Activated naive CD4-positive, alpha-beta T cell treated with anti-CD3 and anti-CD28 coated beads, Interleukin-2, amount 10 ng/mL, durations not matched to agents 7 days and 5 days (primary cell): ENCODE data around the gene ADAM17.

Experiments used
- CTCF ChIA-PET: fragments of 350-600 bp; sonication (Branson Sonifier 250); formaldehyde crosslinking; loops from one replicate; lab custom pipeline; 2021; ENCODE audit warnings: antibody characterized with exemption; lab: Charles Lee
- DNase-seq: peaks from one replicate; pipeline ENCODE4 v3.0.0-alpha.2; 2020
- H3K27ac Mint-ChIP-seq: one replicate; pipeline ENCODE4 v1.8.0; 2021; ENCODE audit warnings: mild to moderate bottlenecking, moderate library complexity, mixed read lengths
- H3K27me3 Mint-ChIP-seq: one replicate; pipeline ENCODE4 v1.8.0; 2021; ENCODE audit warnings: mild to moderate bottlenecking, mixed read lengths
- H3K36me3 Mint-ChIP-seq: one replicate; pipeline ENCODE4 v1.8.0; 2021; ENCODE audit warnings: mixed read lengths
- H3K4me1 Mint-ChIP-seq: one replicate; pipeline ENCODE4 v1.8.0; 2021; ENCODE audit warnings: mixed read lengths
- H3K4me3 Mint-ChIP-seq: one replicate; pipeline ENCODE4 v1.8.0; 2021; ENCODE audit warnings: mild to moderate bottlenecking, moderate library complexity, mixed read lengths
- H3K9me3 Mint-ChIP-seq: one replicate; pipeline ENCODE4 v1.8.0; 2021; ENCODE audit warnings: mixed read lengths

Gene ADAM17

GRCh38 chr2:9462886-9463697 lies 92.5 kb downstream of the ADAM17 start:
- H3K27ac Mint-ChIP-seq = no peak overlapping the region
- H3K36me3 Mint-ChIP-seq = peaks cover 36% of the 10 kb centered on the region
- H3K4me1 Mint-ChIP-seq = no peaks in the 10 kb centered on the region
- H3K27me3 Mint-ChIP-seq = no peaks in the 10 kb centered on the region
- no peak for DNase-seq
- H3K4me3 Mint-ChIP-seq = no peak overlapping the region
- CTCF ChIA-PET = no interaction called here
- H3K9me3 Mint-ChIP-seq = no peaks in the 10 kb centered on the region

- H3K27ac Mint-ChIP-seq = no peak overlapping the region
- no peaks in the 10 kb centered on the region for H3K27me3 Mint-ChIP-seq
- CTCF ChIA-PET = no interaction called here
- H3K36me3 Mint-ChIP-seq = peaks cover 32% of the 10 kb centered on the region
- DNase-seq = no peak
- no peaks in the 10 kb centered on the region for H3K9me3 Mint-ChIP-seq
- no peaks in the 10 kb centered on the region for H3K4me1 Mint-ChIP-seq
- H3K4me3 Mint-ChIP-seq = no peak overlapping the region
Observed at GRCh38 chr2:9462313-9462712, 93.3 kb downstream of the ADAM17 start.

- Mint-ChIP-seq H3K9me3 (no peaks in the 10 kb centered on the region), H3K27ac (no peak overlapping the region), H3K4me1 (no peaks in the 10 kb centered on the region), H3K27me3 (no peaks in the 10 kb centered on the region), H3K4me3 (no peak overlapping the region), H3K36me3 (peaks cover 30% of the 10 kb centered on the region)
- CTCF ChIA-PET = no interaction called here
- no peak for DNase-seq
Observed at GRCh38 chr2:9461079-9461478, 94.6 kb downstream of the ADAM17 start.

GRCh38 chr2:9460441-9461017 lies 95.1 kb downstream of the ADAM17 start:
- CTCF ChIA-PET = no interaction called here
- Mint-ChIP-seq H3K27me3 (no peaks in the 10 kb centered on the region), H3K27ac (no peak overlapping the region), H3K4me3 (no peak overlapping the region), H3K4me1 (no peaks in the 10 kb centered on the region), H3K9me3 (no peaks in the 10 kb centered on the region), H3K36me3 (peaks cover 25% of the 10 kb centered on the region)
- no peak for DNase-seq

- Mint-ChIP-seq H3K4me3 (no peak overlapping the region), H3K27ac (no peak overlapping the region)
Observed at GRCh38 chr2:9451231-9451630, 104.4 kb downstream of the ADAM17 start.

GRCh38 chr2:9445089-9445488 lies 110.5 kb downstream of the ADAM17 start:
- no peaks in the 10 kb centered on the region for H3K9me3 Mint-ChIP-seq
- no peak overlapping the region for H3K27ac Mint-ChIP-seq
- H3K4me1 Mint-ChIP-seq = peaks cover 4% of the 10 kb centered on the region
- H3K36me3 Mint-ChIP-seq = peaks cover 48% of the 10 kb centered on the region
- H3K4me3 Mint-ChIP-seq = no peak overlapping the region
- no peak for DNase-seq
- no peaks in the 10 kb centered on the region for H3K27me3 Mint-ChIP-seq
- CTCF ChIA-PET = no interaction called here

More at GRCh38 chr2:9451231-9451630, 104.4 kb downstream of the ADAM17 start:
- H3K36me3 Mint-ChIP-seq = peaks cover 24% of the 10 kb centered on the region
- no peaks in the 10 kb centered on the region for H3K4me1 Mint-ChIP-seq
- no peak for DNase-seq
- no peaks in the 10 kb centered on the region for H3K27me3 Mint-ChIP-seq
- CTCF ChIA-PET = no interaction called here
- no peaks in the 10 kb centered on the region for H3K9me3 Mint-ChIP-seq

- no peak overlapping the region for H3K4me3 Mint-ChIP-seq
- no peak overlapping the region for H3K27ac Mint-ChIP-seq
Observed at GRCh38 chr2:9443526-9443925, 112.1 kb downstream of the ADAM17 start.

GRCh38 chr2:9441556-9441955 lies 114.1 kb downstream of the ADAM17 start:
- no peaks in the 10 kb centered on the region for H3K9me3 Mint-ChIP-seq
- peaks cover 57% of the 10 kb centered on the region for H3K36me3 Mint-ChIP-seq
- CTCF ChIA-PET = no interaction called here
- H3K27ac Mint-ChIP-seq = no peak overlapping the region
- DNase-seq = no peak
- H3K4me3 Mint-ChIP-seq = no peak overlapping the region
- peaks cover 4% of the 10 kb centered on the region for H3K4me1 Mint-ChIP-seq
- H3K27me3 Mint-ChIP-seq = no peaks in the 10 kb centered on the region

More at GRCh38 chr2:9443526-9443925, 112.1 kb downstream of the ADAM17 start:
- H3K27me3 Mint-ChIP-seq = no peaks in the 10 kb centered on the region
- no peaks in the 10 kb centered on the region for H3K9me3 Mint-ChIP-seq
- no peak for DNase-seq
- H3K36me3 Mint-ChIP-seq = peaks cover 49% of the 10 kb centered on the region
- CTCF ChIA-PET = no interaction called here
- peaks cover 4% of the 10 kb centered on the region for H3K4me1 Mint-ChIP-seq

- Mint-ChIP-seq H3K27ac (no peak overlapping the region), H3K9me3 (no peaks in the 10 kb centered on the region), H3K4me3 (no peak overlapping the region), H3K36me3 (peaks cover 57% of the 10 kb centered on the region), H3K27me3 (no peaks in the 10 kb centered on the region), H3K4me1 (peaks cover under 1% of the 10 kb centered on the region)
- no peak for DNase-seq
- CTCF ChIA-PET = no interaction called here
Observed at GRCh38 chr2:9440058-9440727, 115.4 kb downstream of the ADAM17 start.

- CTCF ChIA-PET = no interaction called here
- no peak overlapping the region for H3K4me3 Mint-ChIP-seq
- H3K27ac Mint-ChIP-seq = no peak overlapping the region
- no peaks in the 10 kb centered on the region for H3K9me3 Mint-ChIP-seq
- H3K36me3 Mint-ChIP-seq = peaks cover 57% of the 10 kb centered on the region
- no peak for DNase-seq
- no peaks in the 10 kb centered on the region for H3K27me3 Mint-ChIP-seq
- H3K4me1 Mint-ChIP-seq = no peaks in the 10 kb centered on the region
Observed at GRCh38 chr2:9439536-9439935, 116.1 kb downstream of the ADAM17 start.
